Activated gamma-delta T cell treated with Interleukin-2 at 50 U/mL for 16 hours (primary cell): ENCODE data around the gene GTF2H4.
A peak's percentile ranks its signal among the peaks of the same experiment; 100 is the strongest.
"Not testable (repeated sequence)": the region's sequence is repeated elsewhere in the genome, so short reads cannot be mapped to it uniquely, and the experiment has no call there.

ENCODE experiments used
- DNase-seq: peaks from one replicate; pipeline ENCODE4 v3.0.0-alpha.2; 2020

Gene GTF2H4

DNA sequence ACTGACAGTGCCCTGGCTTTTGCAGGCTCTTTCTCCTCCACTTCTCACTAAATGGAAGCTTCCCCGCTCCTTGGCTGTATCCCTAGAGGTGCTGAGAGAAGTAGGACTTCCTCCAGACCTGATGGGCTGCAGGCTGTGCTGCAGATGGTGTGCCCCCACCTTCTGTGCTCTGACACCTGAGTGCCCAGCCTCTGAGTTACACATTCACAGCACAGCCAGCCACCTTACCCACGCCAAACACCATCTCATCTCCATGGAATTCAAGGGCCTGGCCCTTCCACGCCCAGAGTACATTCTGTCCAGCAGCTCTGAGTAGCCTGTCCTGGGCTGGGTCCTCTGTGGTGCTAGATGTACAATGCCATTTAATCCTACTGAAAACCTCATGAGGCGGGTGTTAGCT is 18.6 kb downstream of the GTF2H4 start:
- no peak for DNase-seq

DNA sequence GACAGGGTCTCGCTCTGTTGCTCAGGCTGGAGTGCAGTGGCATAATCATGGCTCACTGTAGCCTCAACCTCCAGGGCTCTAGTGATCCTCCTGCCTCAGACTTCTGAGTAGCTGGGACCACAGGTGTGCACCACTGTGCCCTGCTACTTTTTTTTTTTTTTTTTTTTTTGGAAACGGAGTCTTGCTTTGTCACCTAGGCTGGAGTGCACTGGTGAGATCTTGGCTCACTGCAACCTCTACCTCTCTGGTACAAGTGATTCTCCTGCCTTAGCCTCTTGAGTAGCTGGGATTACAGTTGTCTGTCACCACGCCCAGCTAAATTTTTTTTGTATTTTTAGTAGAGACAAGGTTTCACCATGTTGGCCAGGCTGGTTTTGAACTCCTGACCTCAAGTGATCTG is 19.1 kb downstream of the GTF2H4 start:
- not testable (repeated sequence) for DNase-seq

DNA sequence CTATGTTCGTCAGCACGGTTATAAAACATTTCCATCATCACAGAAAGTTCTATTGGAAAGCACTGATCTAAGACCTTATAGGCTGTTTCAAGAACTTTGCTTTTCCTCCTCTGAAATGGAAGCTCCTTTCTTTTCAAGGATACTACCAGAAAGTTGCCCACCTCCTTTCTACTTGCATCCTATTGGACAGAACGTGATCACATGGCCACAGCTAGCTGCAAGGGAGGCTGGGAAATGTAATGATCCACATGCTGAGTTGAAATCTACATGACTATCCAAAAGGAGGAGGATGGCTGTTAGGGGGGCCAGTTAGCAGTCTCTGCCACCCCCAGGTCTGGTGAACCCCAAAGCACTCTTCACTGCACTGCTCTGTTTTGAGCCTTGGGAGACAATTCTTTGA is 20.7 kb downstream of the GTF2H4 start:
- DNase-seq: no peak

DNA sequence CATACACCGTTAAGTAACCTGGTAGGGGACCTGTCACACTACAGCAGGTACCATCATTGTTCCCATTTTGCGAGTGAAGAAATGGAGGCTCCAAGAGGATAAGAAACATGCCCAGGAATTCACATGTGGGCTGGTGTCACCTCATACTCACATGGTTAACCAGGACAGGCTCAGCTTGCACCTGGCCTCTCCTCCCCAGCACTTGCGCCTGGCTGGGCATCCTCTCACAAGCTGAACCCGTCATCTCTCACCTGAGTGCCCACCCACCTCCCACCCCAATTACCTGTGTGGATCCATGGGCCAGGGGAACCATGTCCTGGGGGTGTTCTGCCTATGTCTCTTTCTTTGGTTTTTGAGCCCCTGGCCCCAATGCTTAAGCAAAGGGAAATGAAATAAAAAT is 22.5 kb downstream of the GTF2H4 start:
- no peak for DNase-seq

DNA sequence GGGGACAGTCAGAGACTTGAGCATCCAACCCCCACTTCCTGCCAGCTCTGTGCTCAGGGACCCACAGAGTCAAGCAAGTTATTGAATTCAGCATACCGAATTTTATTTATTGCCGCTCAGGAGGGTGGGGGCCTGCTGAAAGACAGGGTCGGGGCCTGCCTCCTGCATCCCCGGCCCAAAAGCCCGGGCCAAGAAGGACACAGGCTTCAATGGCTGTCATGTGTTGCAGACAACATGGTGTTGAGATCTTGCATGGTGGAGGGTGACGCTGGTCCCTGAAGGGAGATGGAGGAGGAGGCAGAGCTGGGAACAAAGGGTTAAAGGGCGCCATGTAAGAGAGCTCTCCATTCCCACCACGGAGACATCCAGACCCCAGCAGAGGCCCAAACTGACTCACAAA is 23.3 kb downstream of the GTF2H4 start:
- no peak for DNase-seq

DNA sequence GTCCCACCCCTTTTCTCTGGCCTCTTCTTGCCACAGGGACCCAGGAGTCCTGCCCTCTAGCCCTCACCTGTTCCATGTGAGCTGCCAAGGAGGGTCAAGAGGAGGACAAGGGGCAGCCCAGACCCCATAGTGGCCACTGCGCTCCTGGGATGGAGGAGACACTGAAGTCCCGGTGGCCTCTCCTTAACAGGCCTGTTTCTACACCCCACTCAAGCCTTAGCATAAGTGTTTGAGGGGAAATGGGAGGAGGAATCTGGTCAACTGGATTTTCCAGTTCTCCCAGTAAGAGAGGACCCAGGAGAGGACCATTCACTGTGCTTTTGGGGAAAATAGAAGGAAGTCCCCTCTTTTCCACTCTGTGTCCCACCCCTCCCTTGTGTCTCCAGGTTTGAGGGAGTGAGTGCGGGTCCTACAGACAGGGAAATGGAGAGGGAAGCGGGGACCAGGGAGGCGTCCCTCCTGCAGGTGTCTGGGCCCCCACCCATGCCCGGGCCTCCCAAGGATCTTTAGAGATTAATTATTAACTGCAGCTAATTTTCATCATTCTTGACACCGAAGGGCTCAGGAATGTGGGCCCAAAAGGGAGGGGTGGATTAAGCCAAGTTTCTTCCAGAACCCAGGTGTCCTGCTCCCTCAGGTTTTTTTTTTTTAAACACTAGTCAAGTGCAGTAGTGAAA is 24.1 kb downstream of the GTF2H4 start, which contains the start of gene SFTA2:
Gene SFTA2 (minus strand): TSS at position 202 of the 677 bp plus-strand sequence. CDS start 74 bp downstream, at position 128.
- DNase-seq: no peak

DNA sequence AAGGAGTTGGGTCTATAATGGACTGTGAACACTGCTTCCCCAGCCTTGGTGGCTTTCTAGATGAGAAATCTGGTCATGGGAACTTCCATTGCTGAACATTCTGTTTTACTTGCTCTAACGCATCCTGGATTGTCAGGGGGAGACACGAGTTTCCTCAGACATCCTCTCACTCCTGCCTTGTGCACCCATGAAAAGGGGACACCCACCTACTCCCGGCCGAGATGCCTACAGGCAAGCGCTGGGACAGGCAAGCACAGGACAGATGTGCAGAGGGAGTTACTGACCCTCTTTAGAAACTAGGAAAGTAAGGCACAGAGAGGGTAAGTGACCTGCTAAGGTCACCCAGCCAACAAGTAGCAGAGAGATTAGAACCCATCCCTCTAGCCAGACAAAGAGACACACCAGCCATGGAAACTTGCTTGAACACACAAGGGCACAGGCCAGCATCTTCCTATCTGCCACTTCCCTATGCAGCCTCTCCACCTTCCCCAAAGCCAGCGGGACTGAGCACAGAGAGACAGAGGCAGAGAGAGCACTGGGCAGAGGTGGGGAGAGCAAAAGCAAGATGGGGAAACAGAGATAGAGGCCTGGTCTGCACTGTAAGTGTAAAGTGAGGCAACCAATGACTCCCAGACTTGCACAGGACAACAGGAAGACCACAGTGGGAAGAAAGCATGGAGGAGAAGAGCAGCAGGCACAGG is 24.8 kb downstream of the GTF2H4 start:
- no peak for DNase-seq

DNA sequence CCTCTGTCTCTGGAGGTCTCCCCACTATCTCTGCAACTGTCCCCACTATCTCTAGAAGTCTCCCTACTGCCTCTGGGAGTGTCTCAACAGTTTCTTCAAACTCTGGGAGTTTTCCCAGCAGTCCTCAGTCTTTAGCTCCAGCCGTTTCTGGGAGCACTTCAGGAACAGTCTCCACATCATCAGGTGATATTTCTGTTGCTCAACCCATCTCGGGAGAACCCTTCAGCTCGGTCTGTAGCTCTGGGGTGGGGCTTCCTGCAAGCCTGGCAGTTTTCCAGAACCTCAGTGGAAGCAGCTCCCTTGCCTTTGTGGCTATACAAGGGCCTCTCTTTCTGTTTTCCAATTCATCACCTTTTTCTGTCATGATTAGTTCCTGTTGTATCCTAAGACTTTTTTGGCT is 27.0 kb downstream of the GTF2H4 start:
- DNase-seq: no peak

DNA sequence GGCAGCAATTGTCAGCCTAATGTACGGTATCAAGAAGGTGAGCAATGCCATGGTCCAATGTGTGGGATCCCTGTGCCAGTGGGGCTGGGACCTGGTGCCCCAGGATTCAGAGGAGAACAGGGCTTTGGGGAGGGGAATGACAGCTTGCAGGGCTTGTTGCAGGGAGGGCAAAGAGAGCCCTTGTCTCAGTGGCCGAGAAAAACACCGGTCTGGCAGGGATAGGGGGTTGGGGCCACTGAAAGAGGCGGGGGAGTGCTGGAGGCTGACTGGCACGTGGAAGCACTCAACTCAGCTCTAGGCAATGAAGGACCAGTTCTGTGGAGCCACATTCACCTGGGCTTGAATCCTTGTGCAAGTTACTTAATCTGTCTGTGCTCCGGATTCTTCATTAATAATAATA is 29.3 kb downstream of the GTF2H4 start:
- DNase-seq: no peak

DNA sequence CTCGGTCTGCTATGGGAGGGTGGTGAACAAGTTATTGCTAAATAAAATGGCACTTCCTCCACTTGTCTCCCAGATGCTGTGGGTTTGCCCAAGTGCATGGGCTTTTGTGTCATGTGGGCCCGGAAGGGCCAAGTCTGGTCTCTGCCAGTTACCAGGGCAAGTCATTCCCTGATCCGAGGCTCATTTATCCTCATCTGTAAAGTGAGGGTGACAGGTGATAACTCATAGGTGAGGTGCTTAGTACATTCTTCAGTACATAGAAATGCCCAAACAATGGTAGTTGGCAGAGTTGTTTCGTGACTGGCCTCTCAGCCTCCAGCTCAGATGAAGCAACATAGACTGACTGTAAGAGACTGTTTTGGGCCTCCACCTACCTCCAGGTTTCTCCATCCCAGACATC is 30.7 kb downstream of the GTF2H4 start:
- no peak for DNase-seq

DNA sequence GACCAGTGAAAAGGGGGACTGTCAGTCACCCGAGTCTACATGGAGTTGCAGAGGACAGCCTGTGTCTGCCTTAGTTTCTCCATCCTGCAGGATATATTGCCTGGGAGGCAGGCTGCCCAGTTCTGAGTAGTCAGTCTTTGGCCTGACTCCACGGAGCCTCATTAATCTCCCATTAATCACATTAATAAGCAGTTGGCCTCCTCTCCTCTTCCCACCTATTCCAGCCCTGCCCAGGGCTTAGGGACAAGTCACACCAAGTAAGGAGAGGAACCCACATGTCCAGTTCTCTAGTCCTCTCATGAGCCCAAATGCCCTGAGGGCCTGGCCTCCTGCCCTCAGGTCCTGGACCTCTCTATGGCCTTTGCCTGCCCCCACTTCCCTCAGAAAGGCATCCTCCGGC is 31.5 kb downstream of the GTF2H4 start:
- DNase-seq: no peak

DNA sequence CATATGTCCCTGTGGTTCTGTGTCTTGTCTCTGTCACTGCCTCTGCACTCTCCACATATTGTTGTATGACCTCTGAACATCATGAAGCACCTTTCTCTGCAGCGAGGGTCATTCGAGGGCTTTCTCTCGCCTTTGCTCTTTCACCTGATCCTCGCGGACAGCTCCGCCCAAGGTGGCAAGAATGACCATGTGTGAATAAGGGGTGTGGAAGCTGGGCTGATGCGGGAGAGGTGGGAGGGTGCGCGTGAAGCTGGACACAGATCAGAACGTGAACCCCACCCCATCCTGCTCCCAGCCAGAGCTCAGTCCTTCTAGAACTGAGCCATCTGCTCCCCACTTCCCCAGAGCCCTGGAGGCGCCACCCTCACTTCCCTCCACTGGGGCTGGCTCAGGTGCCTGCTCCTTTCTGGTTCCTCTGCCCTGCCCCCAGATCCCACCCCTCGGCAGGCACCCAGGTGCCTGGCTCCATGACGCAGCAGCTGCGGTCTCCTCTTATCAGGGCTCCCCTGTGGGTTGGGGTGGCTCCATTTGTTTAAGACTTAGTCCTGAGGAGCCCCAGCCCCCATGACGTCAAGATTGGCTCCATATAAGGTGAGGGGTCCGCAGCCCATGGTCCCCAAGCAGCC is 32.5 kb downstream of the GTF2H4 start, which contains the start of gene MUCL3:
Gene MUCL3 (plus strand): TSS at position 613 of the 626 bp plus-strand sequence. CDS start 27 bp downstream, outside the sequence.
- no peak for DNase-seq

DNA sequence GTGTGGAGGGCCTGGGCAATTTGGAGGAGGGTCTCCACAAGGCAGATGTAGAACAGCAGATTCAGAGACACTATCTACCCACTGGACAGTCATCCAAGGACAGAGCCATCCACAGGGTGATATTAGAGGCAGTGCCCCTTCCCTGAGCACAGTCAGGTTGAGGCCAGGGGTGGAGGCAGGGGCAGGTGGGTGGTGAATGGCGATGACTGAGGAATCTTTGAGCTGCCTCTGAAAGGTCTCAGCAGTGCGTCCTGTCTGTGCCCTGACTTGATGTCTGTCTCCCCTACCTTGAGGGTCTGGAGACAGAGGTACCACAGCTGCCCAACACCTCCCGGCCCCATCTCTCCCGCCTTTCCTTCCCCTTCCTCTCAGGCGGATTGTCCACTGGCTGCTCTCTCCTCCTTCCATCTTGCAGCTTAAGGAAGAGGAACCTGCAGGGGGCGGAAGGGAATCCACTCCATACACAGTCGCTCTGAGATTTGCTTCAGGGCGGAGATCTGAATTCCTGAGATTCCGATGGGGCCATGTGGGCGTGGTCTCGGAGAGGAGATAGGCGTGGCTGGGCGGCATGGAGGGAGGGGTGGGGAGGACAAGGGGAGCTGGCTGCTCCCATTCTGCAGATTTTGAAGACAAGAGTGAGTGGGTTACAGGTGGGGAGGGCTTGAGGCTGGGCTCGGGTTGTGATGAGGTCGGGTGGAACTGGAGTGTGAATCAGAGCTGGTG is 34.5 kb downstream of the GTF2H4 start:
- no peak for DNase-seq

DNA sequence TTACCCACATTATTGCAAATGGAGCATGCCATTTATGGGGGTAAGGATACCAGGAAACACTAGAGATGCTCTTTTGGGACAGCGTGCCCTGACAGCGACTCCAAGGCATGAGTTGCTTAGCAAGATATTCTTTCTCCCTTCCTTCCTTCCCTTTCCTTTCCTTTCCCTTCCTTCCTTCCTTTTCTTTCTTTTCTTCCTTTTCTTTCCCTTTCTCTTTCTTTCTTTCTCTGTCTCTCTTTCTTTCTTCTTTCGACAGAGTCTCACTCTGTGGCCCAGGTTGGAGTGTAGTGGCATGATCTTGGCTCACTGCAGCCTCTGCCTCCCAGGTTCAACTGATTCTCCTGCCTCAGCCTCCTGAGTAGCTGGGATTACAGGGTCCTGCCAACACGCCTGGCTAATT is 36.0 kb downstream of the GTF2H4 start:
- no peak for DNase-seq

DNA sequence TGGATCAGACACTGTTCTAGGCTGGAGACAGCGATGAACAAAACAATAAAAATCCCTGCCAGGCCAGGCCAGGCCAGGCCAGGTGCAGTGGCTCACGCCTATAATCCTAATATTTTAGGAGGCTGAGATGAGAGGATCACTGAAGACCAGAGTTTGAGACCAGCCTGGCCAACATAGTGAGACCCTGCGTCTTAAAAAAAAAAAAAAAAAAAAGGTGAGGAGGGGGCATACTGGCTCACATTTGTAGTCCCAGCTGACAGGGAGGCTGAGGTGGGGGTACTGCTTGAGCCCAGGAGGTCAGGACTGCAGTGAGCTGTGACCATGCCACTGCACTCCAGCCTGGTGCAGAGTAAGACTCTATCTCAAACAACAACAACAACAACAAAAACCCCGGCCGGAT is 37.3 kb downstream of the GTF2H4 start:
- no peak for DNase-seq

DNA sequence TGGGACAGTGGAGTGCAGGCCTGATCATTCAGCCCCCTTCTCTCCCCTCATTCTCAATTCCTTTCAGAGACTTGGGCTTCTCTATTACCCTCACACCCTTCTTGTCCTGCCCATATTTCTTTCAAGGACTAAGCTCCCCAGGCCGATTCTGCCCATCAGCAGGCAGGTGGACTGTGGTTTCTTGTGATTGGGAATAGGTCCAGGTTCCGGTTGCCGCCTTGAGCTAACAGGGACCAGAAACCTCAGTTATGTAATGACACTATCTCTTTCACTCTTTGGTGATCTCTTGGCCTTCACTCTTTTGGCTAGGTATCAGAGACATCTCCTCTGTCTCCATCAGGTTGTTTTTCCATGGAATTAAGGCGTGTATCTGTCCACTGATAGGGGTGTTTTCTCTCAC is 39.2 kb downstream of the GTF2H4 start:
- no peak for DNase-seq

DNA sequence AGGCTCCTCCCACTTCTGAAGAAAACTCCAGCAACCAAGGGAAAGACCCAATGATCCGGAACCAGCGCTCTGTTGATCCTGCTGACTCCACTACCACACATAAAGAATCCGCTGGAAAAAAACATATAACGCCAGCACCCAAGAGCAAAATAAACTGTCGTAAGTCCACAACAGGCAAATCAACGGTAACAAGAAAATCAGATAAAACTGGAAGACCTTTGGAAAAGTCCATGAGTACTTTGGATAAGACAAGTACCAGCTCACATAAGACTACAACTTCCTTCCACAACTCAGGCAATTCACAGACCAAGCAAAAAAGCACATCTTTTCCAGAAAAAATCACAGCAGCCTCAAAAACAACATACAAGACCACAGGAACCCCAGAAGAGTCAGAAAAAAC is 40.8 kb downstream of the GTF2H4 start:
- DNase-seq: no peak

DNA sequence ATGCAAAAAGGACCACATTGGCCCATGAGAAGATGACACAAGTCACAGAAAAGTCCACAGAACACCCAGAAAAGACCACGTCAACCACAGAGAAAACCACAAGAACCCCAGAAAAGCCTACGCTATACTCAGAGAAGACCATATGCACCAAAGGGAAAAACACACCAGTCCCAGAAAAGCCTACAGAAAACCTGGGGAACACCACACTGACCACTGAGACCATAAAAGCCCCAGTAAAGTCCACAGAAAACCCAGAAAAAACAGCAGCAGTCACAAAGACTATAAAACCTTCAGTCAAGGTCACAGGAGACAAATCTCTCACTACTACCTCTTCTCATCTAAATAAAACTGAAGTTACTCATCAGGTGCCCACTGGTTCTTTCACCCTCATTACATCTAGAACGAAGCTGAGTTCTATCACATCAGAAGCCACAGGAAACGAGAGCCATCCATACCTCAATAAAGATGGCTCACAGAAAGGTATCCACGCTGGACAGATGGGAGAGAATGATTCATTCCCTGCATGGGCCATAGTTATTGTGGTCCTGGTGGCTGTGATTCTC is 44.0 kb downstream of the GTF2H4 start:
- DNase-seq: no peak

DNA sequence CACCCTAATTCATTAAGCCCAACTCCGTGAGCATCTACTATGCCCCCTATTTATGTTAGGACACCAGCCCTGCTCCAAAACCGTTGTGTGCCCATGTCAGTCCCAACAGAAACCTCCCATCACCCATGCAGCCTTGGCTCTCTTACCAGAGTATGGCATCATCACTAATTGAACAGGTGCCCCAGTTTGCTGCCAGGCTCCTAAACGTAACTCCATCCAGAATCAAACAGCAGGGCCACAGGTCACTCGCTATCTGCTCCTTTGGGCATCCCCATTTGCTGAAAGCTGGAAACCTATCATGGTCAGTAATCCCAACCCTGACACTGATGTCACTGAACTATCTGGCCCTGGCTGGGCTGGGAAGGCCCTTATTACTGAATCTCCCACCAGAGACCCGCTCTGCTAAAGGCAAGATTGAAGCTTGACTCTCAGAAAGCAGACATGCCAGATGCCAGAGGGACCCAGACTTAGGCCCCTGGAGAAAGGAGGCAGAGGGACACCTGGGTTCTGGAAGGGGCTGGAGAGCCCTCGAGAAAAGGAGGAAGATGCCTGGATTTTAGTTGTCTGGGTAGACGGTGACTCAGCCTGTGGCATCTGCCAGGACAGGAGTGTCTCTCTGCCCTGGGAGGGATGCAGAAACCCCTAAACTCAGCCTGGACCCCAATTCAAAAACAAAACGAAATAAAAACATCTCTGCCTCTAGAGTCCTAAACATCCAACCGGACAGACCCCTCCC is 46.8 kb downstream of the GTF2H4 start:
- no peak for DNase-seq

DNA sequence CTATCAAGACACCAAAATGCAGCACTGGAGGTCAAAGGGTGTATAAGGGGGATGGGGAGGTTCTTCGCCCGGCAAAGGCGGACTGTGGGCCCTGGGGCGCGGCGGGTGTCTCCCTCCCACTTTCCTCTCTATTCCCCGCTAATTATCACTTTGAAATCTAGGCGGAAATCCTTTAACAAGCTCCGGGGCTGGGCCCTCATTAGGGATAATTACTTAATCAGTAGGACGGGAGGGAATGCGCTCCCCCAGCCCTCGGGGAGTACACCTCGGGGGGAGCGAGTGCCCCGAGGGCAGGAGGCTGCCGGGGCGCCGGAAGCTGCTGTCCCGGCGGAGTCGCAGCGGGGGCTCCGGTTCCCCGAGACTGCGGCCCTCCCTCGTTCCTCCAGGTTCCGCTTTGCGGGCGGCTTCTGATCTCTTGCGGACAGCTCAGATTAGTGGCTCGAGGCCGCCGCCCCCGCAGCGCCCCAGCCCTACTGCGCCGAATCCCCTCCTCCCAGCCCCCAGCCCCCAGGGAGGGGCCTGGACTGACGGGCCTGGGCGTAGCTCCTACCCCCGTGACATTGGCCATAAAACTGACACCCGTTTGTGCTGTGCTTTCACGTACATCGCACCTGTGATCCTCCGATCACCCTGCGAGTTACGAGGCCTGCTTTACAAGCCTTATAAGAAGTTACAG is 47.5 kb downstream of the GTF2H4 start:
- DNase-seq: peak; percentile 71

DNA sequence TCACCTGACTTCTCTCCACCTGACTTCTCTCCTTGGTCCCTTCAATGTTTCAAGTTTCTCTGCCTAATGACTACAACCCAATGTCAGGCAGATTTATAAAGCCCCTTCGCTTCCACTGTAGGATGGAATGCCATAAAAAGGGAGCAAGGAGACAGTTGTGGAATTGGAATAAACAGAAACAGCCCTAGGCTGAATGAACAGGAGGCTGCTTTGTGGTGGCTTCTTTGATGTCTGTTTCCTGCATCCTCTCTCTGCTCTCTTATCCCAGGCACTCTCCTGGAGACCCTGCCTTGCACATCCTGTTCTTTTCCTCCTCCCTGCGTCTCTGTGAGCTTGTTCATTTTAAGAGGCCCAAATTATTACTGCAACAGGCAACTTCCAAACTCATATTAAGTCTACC is 49.7 kb downstream of the GTF2H4 start:
- no peak for DNase-seq
